Ishikawa (cell line): Measurements from ENCODE around the gene C15orf39.

Source experiments
- CEBPB ChIP-seq: IDR thresholded peaks from 2 replicates; pipeline ENCODE4 v1.6.1; 2012
- CREB1 ChIP-seq: IDR thresholded peaks from 2 replicates; pipeline ENCODE4 v1.6.1; 2012; ENCODE audit warnings: low read depth
- EGR1 ChIP-seq: IDR thresholded peaks from 2 replicates; pipeline ENCODE4 v1.6.1; 2012
- RAD21 ChIP-seq: IDR thresholded peaks from 2 replicates; pipeline ENCODE4 v1.6.1; 2012; ENCODE audit warnings: low read depth
- ZBTB7A ChIP-seq: IDR thresholded peaks from 2 replicates; pipeline ENCODE4 v1.6.1; 2012; ENCODE audit warnings: low read depth

GRCh38 chr15:75224281-75224680 lies 22.6 kb downstream of the C15orf39 start:
- TF ChIP-seq CEBPB (no peak), RAD21 (no peak), EGR1 (no peak), ZBTB7A (no peak), CREB1 (no peak)
